A172 (cell line): ENCODE results near the gene ATP8B2. TPM values are rescaled to one million over a fixed set of nuclear protein-coding genes. Genes with fewer than 3 reads are reported as not detected.

ENCODE experiments used
- DNase-seq: peaks from one replicate; pipeline ENCODE4 v3.0.0-alpha.2; 2015; ENCODE audit warnings: low spot score
- total RNA-seq: library from RNA; depleted of rRNA; stranded (reverse); fragments of >200 nt; shearing (Covaris generic); gene quantifications from 2 replicates; pipeline ENCODE4 v1.2.3, GENCODE V29; 2014; rRNA removed

ATP8B2 gene
- total RNA-seq, 1 experiment from 2014 or later: 129 TPM

DNA sequence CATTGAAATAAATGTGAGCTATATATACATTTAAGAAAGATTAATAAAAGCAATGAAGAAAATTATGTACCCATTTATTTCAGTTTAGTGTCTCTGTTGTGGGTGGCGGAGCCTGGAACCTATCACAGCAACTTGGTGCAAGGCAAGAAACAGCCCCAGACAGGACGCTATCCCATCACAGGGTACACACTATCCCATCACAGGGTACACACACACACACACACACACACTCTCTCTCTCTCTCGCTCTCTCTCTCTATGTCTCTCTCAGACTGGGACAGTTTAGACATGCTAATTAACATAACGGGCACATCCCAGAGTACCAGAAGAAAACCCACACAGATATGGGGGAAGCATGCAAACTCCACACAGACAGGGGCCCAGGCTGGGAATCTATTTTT lies 73.4 kb downstream of the ATP8B2 start:
- DNase-seq: no peak

GRCh38 chr1:154400381-154400801 lies 75.1 kb downstream of the ATP8B2 start:
- DNase-seq: no peak

Other genes starting within 250 kb of the ATP8B2 start
- not detected in 2 replicates for gene NUP210L, start 170.5 kb upstream of the ATP8B2 start, total RNA-seq
- gene TPM3, start 133.4 kb upstream of the ATP8B2 start, total RNA-seq: 1,673 and 1,769 TPM in 2 replicates
- gene CFAP141, start 119.2 kb upstream of the ATP8B2 start, total RNA-seq: not detected in 2 replicates
- gene UBAP2L, start 104.6 kb upstream of the ATP8B2 start, total RNA-seq: 116 and 148 TPM in 2 replicates
- 210 and 220 TPM in 2 replicates for gene HAX1, start 52.9 kb upstream of the ATP8B2 start, total RNA-seq
- gene AQP10, start 4.4 kb upstream of the ATP8B2 start, total RNA-seq: not detected in 2 replicates
- gene IL6R, start 79.8 kb downstream of the ATP8B2 start, total RNA-seq: 2.4 and 4.5 TPM in 2 replicates
- not detected in 2 replicates for gene TDRD10, start 176.7 kb downstream of the ATP8B2 start, total RNA-seq
- not detected in 2 replicates for gene SHE, start 176.9 kb downstream of the ATP8B2 start, total RNA-seq
- gene UBE2Q1, start 233.1 kb downstream of the ATP8B2 start, total RNA-seq: 56.2 and 59.8 TPM in 2 replicates
- gene CHRNB2, start 242.3 kb downstream of the ATP8B2 start, total RNA-seq: not detected in 2 replicates